Activated T-cell treated with anti-CD3 and anti-CD28 coated beads, Interleukin-2, amount 50 U/mL, for 72 hours (primary cell): Measurements from ENCODE around the gene BCL11A. TPM values are rescaled to one million over a fixed set of nuclear protein-coding genes. Genes with fewer than 3 reads are reported as not detected.

Source experiments
- total RNA-seq, 2 donors: library from RNA; stranded (reverse); gene quantifications; one replicate each; pipeline ENCODE4 v1.2.3, GENCODE V29; 2022

Gene BCL11A
- total RNA-seq, 2 donors from 2014 or later = 1.00 to 1.2 TPM

Other genes starting within 250 kb of the BCL11A start
- 10 to 100 TPM; 18.3 to 22.9 TPM for gene PAPOLG, start 202.6 kb upstream of the BCL11A start, total RNA-seq